GM12801 (cell line): ENCODE results near the gene PPP2R2B.

Source experiments
- CTCF ChIP-seq: IDR thresholded peaks from one replicate; pipeline ENCODE4 v1.5.1; 2011; ENCODE audit warnings: control low read depth; ENCODE audit not compliant: insufficient read length; ENCODE audit errors: extremely low read depth

Gene PPP2R2B

GRCh38 chr5:146794326-146795029 is 84.1 kb downstream of the PPP2R2B start:
- no peak for TF ChIP-seq CTCF

DNA sequence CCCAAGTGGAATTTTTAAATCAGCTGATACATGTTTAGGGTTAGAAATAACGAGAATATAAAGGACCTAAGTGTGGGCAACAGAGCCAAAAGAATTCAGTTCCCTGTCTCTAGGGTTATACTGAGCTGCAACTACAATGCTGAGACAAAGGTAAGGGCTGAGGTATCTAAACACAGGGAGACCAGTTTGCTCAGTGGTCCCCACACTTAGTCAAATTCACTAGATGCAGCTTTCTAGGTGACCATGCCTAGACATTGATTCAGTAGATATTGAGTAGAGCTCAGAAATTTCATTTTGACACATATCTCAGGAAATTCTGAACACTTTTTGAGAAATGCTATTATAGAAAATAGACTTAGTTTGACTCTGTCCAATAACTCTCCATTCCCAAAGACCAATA is 84.8 kb downstream of the PPP2R2B start:
- TF ChIP-seq CTCF = no peak

- TF ChIP-seq CTCF = no peak
Observed at GRCh38 chr5:146791471-146791870, 87.1 kb downstream of the PPP2R2B start.

DNA sequence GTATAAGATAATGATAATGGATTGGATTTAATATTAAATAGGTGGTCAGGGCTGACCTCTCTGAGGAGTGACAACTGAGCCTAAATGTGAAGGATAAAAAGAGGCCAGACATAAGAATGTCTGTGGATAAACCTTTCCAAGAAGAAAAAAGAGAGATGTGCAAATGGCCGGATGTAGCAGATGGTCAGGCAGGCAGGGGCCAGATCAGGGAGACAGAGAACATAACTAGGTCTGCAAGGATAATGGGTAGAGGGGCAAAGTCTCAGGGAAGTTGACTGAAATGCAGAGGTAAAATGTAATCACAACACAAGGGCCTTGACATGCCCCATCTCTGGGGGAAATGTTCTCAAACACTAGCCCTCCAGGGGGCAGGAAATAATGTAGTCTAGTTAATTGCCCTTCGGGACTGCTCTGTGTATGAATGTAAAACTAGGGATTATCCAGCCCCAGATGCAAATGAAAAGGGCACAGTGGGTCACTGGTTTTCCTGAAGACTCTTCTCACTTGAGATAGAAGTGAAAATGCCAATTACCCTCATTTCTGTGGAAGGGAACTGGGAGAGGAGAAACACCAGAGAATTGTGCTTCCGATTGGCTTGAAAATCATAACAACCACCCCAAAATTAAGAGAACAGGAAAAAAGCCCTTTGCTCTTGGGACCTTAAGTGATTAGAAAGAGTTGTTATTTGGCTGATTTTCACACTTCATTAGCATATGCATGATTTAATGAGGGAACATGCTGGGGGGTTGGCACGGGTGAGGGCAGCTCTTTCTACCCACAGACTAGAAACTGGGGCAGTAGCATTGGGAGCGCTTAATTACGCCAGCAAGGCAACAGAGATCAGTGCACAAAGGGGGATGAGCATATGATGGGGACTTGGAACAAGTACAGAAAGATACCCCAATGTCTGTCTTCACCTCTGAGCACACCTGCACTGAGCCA is 88.6 kb downstream of the PPP2R2B start:
- TF ChIP-seq CTCF = no peak

- no peak for TF ChIP-seq CTCF
Observed at GRCh38 chr5:146788898-146789297, 89.7 kb downstream of the PPP2R2B start.

GRCh38 chr5:146785065-146785464 is 93.5 kb downstream of the PPP2R2B start:
- no peak for TF ChIP-seq CTCF

- TF ChIP-seq CTCF = no peak
Observed at GRCh38 chr5:146781157-146781556, 97.4 kb downstream of the PPP2R2B start.
